ENCODE measurements around the gene CPSF4.

Gene CPSF4

DNA sequence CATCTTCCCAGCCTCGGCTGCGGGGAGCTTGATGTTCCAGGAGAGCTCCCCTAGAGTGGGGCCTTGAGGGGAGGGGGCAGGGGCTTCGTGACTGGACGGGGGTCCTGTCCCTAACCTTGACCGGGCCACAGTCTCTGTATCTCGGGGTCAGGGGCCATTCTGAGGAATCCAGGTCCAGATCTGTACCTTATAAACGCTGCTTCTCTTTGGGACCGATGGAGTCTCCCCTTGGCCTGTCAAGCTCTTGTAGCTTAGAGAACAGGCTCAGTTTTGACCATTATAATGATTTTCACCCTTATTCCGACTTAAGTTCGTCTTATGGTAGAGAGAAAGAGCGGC, 66.5 kb downstream of the CPSF4 start:
- TF ChIP-seq EGR1 (IDR thresholded peaks at IDR 0.05) (no peak), ZBTB7A (IDR thresholded peaks at IDR 0.05; ENCODE audit: low read depth) (no peak)
